GM18951 (cell line): Measurements from ENCODE around the gene GOLGA8F.
"Not testable (repeated sequence)": the region's sequence is repeated elsewhere in the genome, so short reads cannot be mapped to it uniquely, and the experiment has no call there.

Experiments
- in situ Hi-C: fragments of 300-500 bp; cut with MboI; formaldehyde crosslinking; loops from one replicate; pipeline ENCODE4 v1.12.0; 2022; ENCODE audit warnings: low sequenced_read_pairs, mixed read lengths, inconsistent platforms; ENCODE audit not compliant: unreplicated experiment

Gene GOLGA8F, protein sequence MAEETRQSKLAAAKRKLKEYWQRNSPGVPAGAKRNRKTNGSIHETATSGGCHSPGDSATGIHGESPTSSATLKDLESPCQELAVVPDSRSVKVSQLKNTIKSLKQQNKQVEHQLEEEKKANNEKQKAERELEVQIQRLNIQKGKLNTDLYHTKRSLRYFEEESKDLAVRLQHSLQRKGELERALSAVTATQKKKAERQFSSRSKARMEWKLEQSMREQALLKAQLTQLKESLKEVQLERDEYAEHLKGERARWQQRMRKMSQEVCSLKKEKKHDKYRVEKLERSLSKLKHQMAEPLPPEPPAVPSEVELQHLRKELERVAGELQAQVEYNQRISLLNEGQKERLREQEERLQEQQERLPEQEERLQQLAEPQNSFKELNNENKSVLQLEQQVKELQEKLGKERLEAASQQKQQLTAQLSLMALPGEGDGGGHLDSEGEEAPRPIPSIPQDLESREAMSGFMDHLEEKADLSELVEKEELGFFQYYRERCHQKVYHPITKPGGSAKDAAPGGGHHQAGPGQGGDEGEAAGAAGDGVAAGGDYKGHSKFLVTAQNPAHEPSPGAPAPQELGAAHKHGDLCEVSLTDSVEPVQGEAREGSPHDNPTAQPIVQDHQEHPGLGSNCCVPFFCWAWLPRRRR

DNA sequence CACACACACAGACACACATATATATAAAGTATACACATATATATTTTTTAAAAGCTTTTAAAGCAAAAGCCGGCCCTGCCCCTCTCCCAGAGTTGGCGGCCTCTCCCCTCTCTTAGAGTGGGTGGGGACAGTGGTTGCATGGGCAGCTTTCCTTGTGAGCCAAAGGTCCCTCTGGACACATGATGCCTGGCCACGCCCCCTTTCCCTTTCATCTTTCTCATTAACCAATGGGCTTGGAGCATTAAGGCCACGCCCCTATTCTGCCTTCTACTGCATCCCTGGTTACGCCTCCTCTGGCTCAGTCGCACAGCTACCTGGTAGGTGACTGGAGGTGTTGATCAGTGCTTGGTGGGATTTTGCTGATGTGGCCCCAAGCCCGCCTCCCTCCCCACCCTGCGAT, at the start of gene GOLGA8F:
GOLGA8F (plus strand) TSS at position 301 of the 400 bp plus-strand sequence; CDS start at position 399, 98 bp downstream.
- in situ Hi-C loops: not testable (repeated sequence)

DNA sequence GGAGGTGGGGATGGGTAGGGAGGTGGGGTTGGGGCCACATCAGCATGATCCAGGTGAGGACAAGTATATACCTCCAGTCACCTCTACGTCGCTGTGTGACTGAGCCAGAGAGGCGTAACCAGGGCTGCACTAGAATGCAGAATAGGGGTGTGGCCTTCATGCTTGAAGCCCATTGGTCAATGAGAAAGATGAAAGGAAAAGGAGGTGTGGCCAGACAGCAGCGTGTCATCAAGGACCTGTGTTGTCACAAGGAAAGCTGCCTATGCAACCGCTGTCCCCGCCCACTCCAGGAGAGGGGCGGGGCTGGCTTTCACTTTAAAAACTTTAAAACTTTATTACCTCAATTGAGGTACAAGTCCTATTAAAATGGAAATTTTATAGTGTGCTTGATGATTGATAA, 20.5 kb upstream of the GOLGA8F start, which contains the start of gene GOLGA6L24:
GOLGA6L24 (minus strand) TSS at position 101 of the 400 bp plus-strand sequence; CDS start at position 40, 61 bp downstream.
- in situ Hi-C loops: not testable (repeated sequence)

DNA sequence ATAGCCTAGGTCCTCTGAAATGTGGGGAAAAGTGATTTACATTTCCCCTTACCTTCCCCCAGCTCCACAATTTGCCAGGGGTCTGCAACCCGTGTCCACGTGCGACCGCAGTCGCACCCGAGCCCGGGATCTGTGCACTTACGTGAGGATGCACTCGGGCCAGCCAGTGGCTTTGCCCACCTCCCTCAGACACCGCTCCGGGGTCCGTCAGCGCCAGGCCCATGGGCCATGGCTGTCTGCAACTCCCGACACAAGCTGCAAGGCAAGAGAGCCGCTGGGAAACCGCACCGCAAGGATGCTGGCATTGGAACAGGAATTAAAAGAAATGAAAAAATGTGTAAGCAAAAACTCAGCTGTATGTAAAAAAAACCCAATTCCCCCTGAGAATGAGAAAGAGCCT, 13.0 kb upstream of the GOLGA8F start:
- in situ Hi-C loops: not testable (repeated sequence)

DNA sequence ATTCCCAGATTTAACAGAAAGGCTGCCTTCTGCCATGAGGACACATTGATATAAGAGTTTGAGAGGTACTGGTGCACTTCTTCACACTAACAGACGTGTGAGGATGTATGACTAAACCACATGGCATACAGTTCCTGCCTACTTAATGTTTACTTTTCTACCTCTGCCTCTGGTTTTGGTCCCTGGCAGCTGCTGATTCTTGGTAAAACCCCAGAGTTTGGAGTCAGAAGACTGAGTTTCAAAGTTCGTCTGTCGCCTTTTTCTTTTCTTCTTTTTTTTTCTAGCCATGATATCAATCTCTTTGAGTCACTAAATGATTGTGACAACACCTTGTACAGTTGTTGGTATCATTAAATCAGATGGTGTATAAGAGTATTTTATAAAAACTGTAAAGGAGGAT, 1.6 kb downstream of the GOLGA8F start:
- in situ Hi-C loops: not testable (repeated sequence)

DNA sequence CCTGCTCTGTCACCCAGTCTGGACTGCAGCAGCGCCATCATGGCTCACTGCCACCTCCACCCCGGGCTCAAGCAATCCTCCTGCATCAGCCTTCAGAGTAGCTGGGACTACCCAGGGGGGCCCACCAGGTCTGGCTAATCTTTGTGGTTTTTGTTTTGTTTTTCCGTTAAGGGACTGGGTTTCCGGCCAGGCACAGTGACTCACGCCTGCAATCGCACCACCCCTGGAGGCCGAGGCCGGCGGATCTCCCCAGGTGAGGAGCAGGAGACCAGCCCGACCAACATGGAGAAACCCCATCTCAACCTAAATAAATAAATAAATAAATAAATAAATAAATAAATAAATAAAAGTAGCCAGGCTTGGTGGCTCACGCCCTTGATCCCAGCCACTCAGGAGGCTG, 17.6 kb downstream of the GOLGA8F start:
- in situ Hi-C loops: not testable (repeated sequence)

DNA sequence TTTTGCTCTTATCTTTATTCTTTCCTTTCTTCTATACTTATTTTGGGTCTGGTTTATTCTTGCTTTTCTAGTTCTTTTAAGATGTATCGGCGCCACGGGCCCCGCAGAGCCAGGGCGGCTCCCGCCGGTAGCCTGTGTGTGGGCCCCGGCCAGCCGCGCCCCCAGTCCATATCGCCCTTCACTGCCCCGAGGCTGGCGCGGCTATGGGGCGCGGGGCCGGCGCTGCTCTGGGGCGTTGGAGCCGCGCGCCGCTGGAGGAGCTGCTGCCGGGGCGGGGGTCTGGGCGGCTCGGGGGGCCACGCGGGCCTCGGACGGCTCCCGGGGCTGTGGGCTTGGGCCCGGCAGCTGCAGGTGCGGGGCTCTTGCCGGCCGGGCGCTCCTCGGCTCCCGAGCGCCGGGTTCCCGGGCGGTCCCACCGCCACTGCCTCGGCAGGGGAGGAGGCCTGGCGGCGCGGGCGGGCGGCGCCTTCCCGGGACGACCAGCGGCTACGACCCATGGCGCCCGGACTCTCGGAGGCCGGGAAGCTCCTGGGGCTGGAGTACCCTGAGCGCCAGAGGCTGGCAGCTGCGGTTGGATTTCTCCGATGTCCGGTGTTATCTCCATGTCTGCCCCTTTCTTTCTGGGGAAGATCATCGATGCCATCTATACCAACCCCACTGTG, 24.4 kb downstream of the GOLGA8F start:
- in situ Hi-C loops: not testable (repeated sequence)

DNA sequence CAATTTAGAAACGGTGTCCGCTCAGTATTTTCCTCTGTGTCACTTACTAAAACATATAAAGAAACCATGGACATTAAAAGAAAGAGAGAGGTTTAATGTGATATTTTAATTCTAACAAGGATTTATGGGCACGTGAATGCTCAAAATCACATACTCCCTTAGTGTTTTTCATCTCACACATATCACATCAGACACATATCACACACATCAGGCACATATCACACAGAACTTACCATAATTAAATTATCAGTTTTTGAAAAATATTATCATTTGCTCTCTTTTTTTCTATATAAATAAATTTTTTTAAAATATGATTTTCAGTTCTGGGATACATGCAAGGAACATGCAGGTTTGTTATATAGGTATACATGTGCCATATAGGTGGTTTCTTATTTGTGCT, 42.0 kb downstream of the GOLGA8F start:
- in situ Hi-C loops: not testable (repeated sequence)

DNA sequence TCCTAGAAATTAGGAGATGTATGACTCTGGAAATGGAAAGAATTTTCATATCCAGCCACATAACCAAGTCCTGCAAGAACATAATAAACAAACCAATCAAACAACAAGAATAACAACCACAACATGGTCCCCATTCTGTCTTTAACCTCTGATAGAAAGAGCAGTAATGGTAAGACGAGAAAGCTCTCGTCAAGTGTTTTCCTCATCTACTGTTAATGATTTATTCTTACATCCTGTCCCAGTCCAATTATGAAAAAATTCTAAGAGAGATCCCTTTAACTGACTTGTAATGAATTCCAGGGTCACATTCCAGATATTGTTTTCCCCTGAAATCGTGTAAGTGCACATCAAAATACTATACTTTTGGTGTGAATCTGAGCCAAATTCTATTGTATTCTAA, 57.1 kb downstream of the GOLGA8F start:
- in situ Hi-C loops: not testable (repeated sequence)
